Mucosa of rectum (tissue), 2 donors: ENCODE measurements around the gene MARK2.

Experiments used
- H3K27ac ChIP-seq, 2 donors: one replicate each; pipeline ENCODE4 v1.7.0; 2013; ENCODE audit warnings: inconsistent platforms in 2 of 2, low read depth in 2 of 2, low read length in 2 of 2
- H3K27me3 ChIP-seq, 2 donors: one replicate each; pipeline ENCODE4 v1.7.0; 2013; ENCODE audit warnings: low read length in 2 of 2; ENCODE audit not compliant: control insufficient read depth in 2 of 2, insufficient read depth in 2 of 2
- H3K36me3 ChIP-seq, 2 donors: one replicate each; pipeline ENCODE4 v1.7.0; 2013; ENCODE audit warnings: low read length in 2 of 2; ENCODE audit not compliant: control insufficient read depth in 2 of 2, insufficient read depth in 2 of 2
- H3K4me1 ChIP-seq, 2 donors: one replicate each; pipeline ENCODE4 v1.7.0; 2013; ENCODE audit warnings: low read length in 2 of 2, mild to moderate bottlenecking in 1 of 2; ENCODE audit not compliant: control insufficient read depth in 2 of 2, insufficient read depth in 2 of 2
- H3K4me3 ChIP-seq, 2 donors: one replicate each; pipeline ENCODE4 v1.7.0; 2013; ENCODE audit warnings: low read length in 2 of 2
- H3K9ac ChIP-seq, 2 donors: one replicate each; pipeline ENCODE4 v1.7.0; 2013; ENCODE audit warnings: low read length in 2 of 2, low read depth in 1 of 2, mild to moderate bottlenecking in 1 of 2
- H3K9me3 ChIP-seq, 2 donors: one replicate each; pipeline ENCODE4 v1.7.0; 2013; ENCODE audit warnings: low read length in 2 of 2; ENCODE audit not compliant: control insufficient read depth in 2 of 2
- donor health status: healthy.
- donor health status: Normal muscosa, but diverticular disease.

The MARK2 gene

DNA sequence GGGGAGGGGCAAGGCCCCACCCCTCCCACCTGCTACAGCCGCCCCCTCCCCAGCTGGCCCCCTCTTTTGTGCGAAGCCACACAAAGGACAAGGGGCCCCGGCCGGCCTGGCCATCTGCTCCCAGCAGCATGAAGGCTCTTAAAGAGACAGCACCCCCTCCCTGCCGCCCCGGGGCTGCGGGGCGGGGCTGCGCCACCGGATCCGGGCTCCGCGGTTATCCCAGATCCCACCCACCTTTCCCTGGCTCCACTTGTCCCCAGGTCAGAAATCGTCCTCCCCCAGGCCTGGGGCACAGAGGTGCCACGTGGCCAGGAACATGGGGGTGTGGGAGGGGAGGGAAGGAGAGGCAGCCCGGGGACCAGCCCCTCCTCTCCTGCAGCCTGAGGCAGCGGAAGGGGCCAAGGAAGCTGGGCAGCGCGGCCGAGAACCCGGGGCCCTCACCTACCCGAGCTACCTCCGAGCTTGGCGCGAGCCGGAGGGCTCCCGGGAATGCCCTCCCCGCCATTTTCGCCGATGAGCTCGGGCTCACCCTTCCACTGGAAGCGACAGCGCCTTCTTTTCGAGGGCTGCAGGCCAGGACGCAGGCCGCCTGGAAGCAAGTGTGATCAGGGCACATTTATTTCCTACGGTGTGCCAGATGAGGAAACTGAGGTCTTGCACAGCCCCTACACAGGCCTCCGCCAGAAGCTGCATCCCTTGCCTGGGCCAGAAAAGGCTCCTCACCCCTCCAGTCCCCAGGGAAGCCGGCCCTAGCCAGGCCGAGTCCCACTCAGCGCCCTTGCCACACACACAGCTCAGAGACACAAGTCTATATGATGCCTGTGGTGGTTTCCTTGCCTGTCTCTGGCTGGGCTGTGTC lies 80.6 kb downstream of the MARK2 start:
- no peaks in the 10 kb centered on the region for H3K27me3 ChIP-seq
- H3K36me3 ChIP-seq = no peaks in the 10 kb centered on the region
- peak overlapping the region; percentile 58 to 70 for H3K9ac ChIP-seq
- peak overlapping the region; percentile 88 to 89 for H3K27ac ChIP-seq
- no peaks in the 10 kb centered on the region for H3K9me3 ChIP-seq
- peak overlapping the region; percentile 53 to 57 for H3K4me3 ChIP-seq
- H3K4me1 ChIP-seq = peaks cover 30 to 38% of the 10 kb centered on the region in 2 donors

DNA sequence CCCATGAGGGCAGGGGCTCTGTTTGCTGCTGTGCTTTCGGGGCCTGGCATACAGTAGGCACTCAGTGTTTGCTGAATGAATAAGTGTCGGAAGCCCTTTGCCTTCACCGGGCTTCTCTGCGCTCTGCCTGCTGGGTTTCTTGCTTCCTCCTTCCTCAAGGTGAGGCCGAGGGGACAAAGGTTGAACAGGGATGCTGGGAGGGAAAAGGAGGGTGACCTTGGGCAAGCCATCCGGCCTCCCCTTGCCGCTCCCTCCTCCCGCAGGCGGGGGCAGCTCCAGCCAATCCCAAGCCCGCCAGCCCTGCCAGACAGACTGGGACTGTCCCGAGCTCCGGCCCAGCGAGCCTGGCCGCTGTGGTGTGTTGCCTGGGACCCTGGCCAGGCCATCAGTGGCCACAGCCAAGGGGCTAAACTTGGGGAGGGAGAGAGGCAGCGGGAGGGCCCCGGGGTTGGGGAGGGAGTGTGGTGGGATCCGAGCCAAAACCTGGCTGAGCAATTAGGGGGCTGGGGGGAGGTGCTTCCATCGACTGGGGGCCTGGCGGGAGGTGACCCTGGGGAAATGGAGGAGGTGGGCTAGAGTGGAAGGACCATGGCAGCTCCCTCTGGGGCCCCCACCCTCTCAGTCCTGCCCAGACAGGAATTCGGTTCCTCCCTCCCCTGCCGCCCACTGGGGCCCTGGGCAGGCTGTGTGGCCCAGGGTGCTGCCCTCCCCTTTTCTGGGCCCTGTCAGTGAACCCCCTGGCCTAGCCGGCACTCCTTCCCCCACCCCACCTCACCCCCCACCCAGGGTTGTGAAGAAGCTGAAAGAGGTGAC lies 81.4 kb downstream of the MARK2 start:
- peak overlapping the region; percentile 53 to 57 for H3K4me3 ChIP-seq
- H3K9me3 ChIP-seq = no peaks in the 10 kb centered on the region
- peak overlapping the region; percentile 88 to 89 for H3K27ac ChIP-seq
- peak overlapping the region; percentile 58 to 70 for H3K9ac ChIP-seq
- H3K27me3 ChIP-seq = no peaks in the 10 kb centered on the region
- peaks cover 30 to 38% of the 10 kb centered on the region in 2 donors for H3K4me1 ChIP-seq
- H3K36me3 ChIP-seq = no peaks in the 10 kb centered on the region

- H3K9me3 ChIP-seq = no peaks in the 10 kb centered on the region
- H3K27me3 ChIP-seq = no peaks in the 10 kb centered on the region
- H3K4me3 ChIP-seq = no peak overlapping the region
- no peak overlapping the region for H3K9ac ChIP-seq
- no peak overlapping the region for H3K27ac ChIP-seq
- H3K36me3 ChIP-seq = no peaks in the 10 kb centered on the region
- H3K4me1 ChIP-seq = peaks cover 30 to 36% of the 10 kb centered on the region in 2 donors
Observed at GRCh38 chr11:63920939-63921417, 82.1 kb downstream of the MARK2 start.

DNA sequence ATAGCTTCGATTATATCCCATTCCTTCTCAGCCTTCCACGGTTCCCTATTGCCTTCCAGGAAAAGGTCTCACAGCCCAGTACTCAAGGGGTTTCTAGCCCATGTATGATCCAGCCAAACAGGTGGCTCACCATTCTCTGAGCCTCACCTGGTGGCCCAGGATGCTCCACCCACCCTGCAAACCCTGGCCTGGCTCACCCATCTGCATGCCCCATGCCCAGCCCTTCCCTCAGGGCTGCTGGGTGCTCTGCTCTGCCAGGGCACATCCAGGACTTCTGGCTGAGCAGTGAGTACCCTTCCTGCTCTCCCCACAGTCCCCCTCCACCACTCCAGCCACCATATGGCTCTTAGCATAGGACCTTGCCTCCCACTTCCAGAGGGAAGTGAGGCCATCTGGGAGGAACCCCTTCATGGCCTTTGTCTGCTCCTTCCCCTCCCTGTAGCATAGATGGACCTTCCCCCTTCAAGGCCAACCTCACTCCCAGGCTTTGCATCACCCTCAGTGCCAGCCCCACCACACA lies 83.8 kb downstream of the MARK2 start:
- no peaks in the 10 kb centered on the region for H3K36me3 ChIP-seq
- H3K9me3 ChIP-seq = no peaks in the 10 kb centered on the region
- H3K4me3 ChIP-seq = no peak overlapping the region
- H3K27me3 ChIP-seq = no peaks in the 10 kb centered on the region
- no peak overlapping the region for H3K27ac ChIP-seq
- H3K9ac ChIP-seq = no peak overlapping the region
- peaks cover 22 to 26% of the 10 kb centered on the region in 2 donors for H3K4me1 ChIP-seq

DNA sequence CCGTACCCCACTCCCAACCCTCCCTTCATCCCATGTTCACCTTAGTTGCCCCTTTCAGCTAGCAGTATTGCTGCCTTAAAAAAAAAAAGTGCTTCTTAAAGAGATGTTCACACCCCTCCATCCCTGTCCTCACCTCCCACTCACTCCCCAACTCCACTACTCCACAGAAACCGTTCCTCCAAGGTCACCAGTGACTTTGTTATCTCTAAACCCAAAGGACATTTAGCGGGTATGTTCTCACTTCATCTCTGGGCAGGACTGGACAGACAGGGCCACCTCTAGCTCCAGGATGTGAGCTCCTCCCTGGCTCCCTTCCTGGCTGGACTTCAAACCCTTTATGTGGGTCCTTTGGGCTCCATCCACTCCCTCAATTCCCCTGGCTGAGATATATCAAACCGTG lies 84.4 kb downstream of the MARK2 start:
- no peaks in the 10 kb centered on the region for H3K36me3 ChIP-seq
- no peaks in the 10 kb centered on the region for H3K27me3 ChIP-seq
- no peak overlapping the region for H3K4me3 ChIP-seq
- no peaks in the 10 kb centered on the region for H3K9me3 ChIP-seq
- peaks cover 19 to 22% of the 10 kb centered on the region in 2 donors for H3K4me1 ChIP-seq
- H3K9ac ChIP-seq = no peak overlapping the region
- no peak overlapping the region for H3K27ac ChIP-seq

GRCh38 chr11:63929616-63930015 lies 90.7 kb downstream of the MARK2 start:
- H3K4me3 ChIP-seq = no peak overlapping the region
- no peaks in the 10 kb centered on the region for H3K27me3 ChIP-seq
- H3K9me3 ChIP-seq = no peaks in the 10 kb centered on the region
- H3K9ac ChIP-seq = no peak overlapping the region
- no peak overlapping the region for H3K27ac ChIP-seq
- H3K36me3 ChIP-seq = no peaks in the 10 kb centered on the region
- no peaks in the 10 kb centered on the region for H3K4me1 ChIP-seq

DNA sequence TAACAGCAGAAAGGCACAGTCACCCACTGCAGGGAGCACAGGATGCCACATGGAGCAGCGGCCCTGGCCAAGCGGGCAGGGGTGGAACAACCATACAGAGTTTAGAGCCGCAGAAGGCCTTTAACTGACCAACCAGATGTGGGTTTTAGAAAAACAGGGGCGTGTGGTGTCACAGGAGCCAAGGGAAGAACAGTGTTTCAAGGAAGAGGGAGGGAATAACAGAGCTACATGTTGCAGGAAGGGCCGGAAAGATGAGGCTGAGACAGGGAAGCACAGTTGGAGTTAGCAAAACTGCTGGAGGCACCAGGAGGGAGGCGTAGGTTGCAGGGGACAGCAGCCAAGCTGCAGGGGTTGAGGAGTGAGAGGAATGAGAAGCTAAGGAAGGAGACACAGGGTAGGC lies 92.1 kb downstream of the MARK2 start:
- Histone ChIP-seq H3K27me3 (no peaks in the 10 kb centered on the region), H3K36me3 (no peaks in the 10 kb centered on the region), H3K27ac (no peak overlapping the region), H3K9me3 (no peaks in the 10 kb centered on the region), H3K4me3 (no peak overlapping the region), H3K4me1 (no peaks in the 10 kb centered on the region), H3K9ac (no peak overlapping the region)

DNA sequence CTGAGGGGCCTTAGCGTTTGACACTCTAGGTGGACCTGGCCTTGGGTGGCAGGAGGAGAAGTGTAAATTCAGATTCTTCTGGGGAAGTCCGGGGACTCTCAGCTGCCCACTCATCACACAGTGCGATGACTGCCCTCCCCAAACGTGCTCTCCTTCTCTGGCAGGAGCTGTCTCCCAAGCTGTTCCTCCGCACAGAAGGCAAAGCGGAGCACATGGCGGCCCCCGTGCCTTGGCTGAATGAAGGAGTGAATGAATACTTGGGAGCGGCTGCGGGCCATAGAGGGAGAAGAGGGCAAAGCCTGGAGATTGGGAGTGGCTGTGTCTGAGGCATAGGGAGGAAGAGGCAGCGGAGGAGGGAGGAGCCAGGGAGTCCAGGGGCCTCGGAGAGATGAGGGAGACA lies 93.0 kb downstream of the MARK2 start:
- Histone ChIP-seq H3K36me3 (no peaks in the 10 kb centered on the region), H3K27me3 (no peaks in the 10 kb centered on the region), H3K4me3 (no peak overlapping the region), H3K9me3 (no peaks in the 10 kb centered on the region), H3K9ac (no peak overlapping the region), H3K27ac (no peak overlapping the region), H3K4me1 (no peaks in the 10 kb centered on the region)

- H3K4me3 ChIP-seq = no peak overlapping the region
- H3K27me3 ChIP-seq = no peaks in the 10 kb centered on the region
- no peaks in the 10 kb centered on the region for H3K36me3 ChIP-seq
- H3K4me1 ChIP-seq = peaks cover 0 to 6% of the 10 kb centered on the region in 2 donors
- no peak overlapping the region for H3K9ac ChIP-seq
- no peak overlapping the region for H3K27ac ChIP-seq
- H3K9me3 ChIP-seq = no peaks in the 10 kb centered on the region
Observed at GRCh38 chr11:63933459-63933858, 94.5 kb downstream of the MARK2 start.
